CD4-positive, alpha-beta T cell (primary cell): ENCODE measurements around the gene SLC5A5. TPM values are rescaled to one million over a fixed set of nuclear protein-coding genes. Genes with fewer than 3 reads are reported as not detected.

Experiments
- ATAC-seq: fragments of 200-7000 bp; cut with Tn5 transposase; one replicate; pipeline ENCODE4 v1.10.0; 2022; ENCODE audit warnings: mild to moderate bottlenecking; ENCODE audit not compliant: poor library complexity
- CTCF ChIA-PET: fragments of 350-600 bp; sonication (Branson Sonifier 250); formaldehyde crosslinking; loops from one replicate; lab custom pipeline; 2021; ENCODE audit warnings: antibody characterized with exemption, inconsistent platforms; lab: Charles Lee
- POLR2A ChIA-PET: fragments of 350-600 bp; sonication (Branson Sonifier 250); formaldehyde crosslinking; loops from one replicate; lab custom pipeline; 2021; ENCODE audit warnings: antibody characterized with exemption, inconsistent platforms; lab: Charles Lee
- DNase-seq, 14 experiments: peaks; one replicate each; pipeline ENCODE4 v3.0.0-alpha.2; 2013 to 2020; ENCODE audit warnings: mixed read lengths in 2 of 14
- H3K27ac ChIP-seq, 2 donors: one replicate each; pipeline versions ENCODE4 v1.5.1 to v1.7.0; 2013; ENCODE audit warnings: low read length in 2 of 2, low read depth in 1 of 2, mild to moderate bottlenecking in 1 of 2
- H3K27me3 ChIP-seq, 2 experiments: 1 replicate in 1 of 2; 2 replicates in 1 of 2; pipeline versions ENCODE4 v1.6.1 to v1.7.0; 2013; ENCODE audit warnings: low read length in 2 of 2, control low read depth in 1 of 2, mild to moderate bottlenecking in 1 of 2, moderate library complexity in 1 of 2; ENCODE audit not compliant: insufficient read depth in 2 of 2, control insufficient read depth in 1 of 2
- H3K36me3 ChIP-seq: one replicate; pipeline ENCODE4 v1.6.1; 2013; ENCODE audit warnings: low read length, control low read depth; ENCODE audit not compliant: insufficient read depth
- H3K4me1 ChIP-seq: one replicate; pipeline ENCODE4 v1.6.1; 2013; ENCODE audit warnings: low read length, control low read depth; ENCODE audit not compliant: insufficient read depth
- H3K4me3 ChIP-seq: one replicate; pipeline ENCODE4 v1.5.1; 2013; ENCODE audit warnings: mild to moderate bottlenecking, low read length, moderate library complexity
- H3K9me3 ChIP-seq, 2 experiments: 1 replicate in 1 of 2; 2 replicates in 1 of 2; pipeline versions ENCODE4 v1.6.1 to v1.7.0; 2013; ENCODE audit warnings: low read length in 2 of 2, mild to moderate bottlenecking in 2 of 2, control low read depth in 1 of 2, moderate library complexity in 1 of 2; ENCODE audit not compliant: control insufficient read depth in 1 of 2, insufficient read depth in 1 of 2
- H3K27ac Mint-ChIP-seq: one replicate; pipeline ENCODE4 v1.8.0; 2020; ENCODE audit warnings: mixed read lengths
- H3K27me3 Mint-ChIP-seq: one replicate; pipeline ENCODE4 v1.8.0; 2021; ENCODE audit warnings: mixed read lengths
- H3K36me3 Mint-ChIP-seq: one replicate; pipeline ENCODE4 v1.8.0; 2021; ENCODE audit warnings: low read depth, mixed read lengths
- H3K4me1 Mint-ChIP-seq: one replicate; pipeline ENCODE4 v1.8.0; 2021; ENCODE audit warnings: low read depth, mixed read lengths
- H3K4me3 Mint-ChIP-seq: one replicate; pipeline ENCODE4 v1.8.0; 2020; ENCODE audit warnings: mild to moderate bottlenecking, mixed read lengths
- H3K9me3 Mint-ChIP-seq: one replicate; pipeline ENCODE4 v1.8.0; 2020; ENCODE audit warnings: mixed read lengths
- intact Hi-C, 2 experiments: fragments of 100-400 bp; cut with DNase I in 1 of 2; cut with micrococcal nuclease in 1 of 2; formaldehyde crosslinking; loops; one replicate each; pipeline versions ENCODE4 v1.15.1 to v1.9.0; 2023 to 2025; cut with DNase I, micrococcal nuclease
- total RNA-seq, 174 experiments: library from RNA in 2 of 174; stranded (reverse) in 2 of 174; gene quantifications; one replicate each; pipeline ENCODE4 v1.2.3 and lab custom pipeline; 2021 to 2026
- TF ChIP-seq, protein P1 (sequence below): fragments of 200-600 bp; IDR thresholded peaks from one replicate; pipeline ENCODE4 v1.8.0; 2022; ENCODE audit warnings: antibody characterized with exemption, mild to moderate bottlenecking

SLC5A5 gene
- total RNA-seq, 2 experiments from 2014 or later: 1.6 TPM

DNA sequence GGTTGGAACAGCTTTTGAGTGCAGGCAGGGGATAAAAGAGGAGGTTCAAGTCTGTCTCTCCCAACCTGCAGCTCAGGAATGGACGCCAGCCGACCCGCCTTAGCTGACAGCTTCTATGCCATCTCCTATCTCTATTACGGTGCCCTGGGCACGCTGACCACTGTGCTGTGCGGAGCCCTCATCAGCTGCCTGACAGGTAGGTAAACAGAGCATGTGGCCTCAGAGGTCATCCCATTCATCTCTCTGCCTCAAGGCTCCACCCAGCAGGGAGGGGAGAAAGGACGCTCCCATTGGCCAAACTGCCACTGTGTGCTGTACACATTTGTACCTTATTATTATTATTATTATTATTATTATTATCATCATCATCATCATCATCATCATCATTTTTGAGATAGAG lies 16.5 kb downstream of the SLC5A5 start:
- ChIA-PET CTCF (no interaction called here), POLR2A (no interaction called here)
- H3K36me3 ChIP-seq: no peaks in the 10 kb centered on the region
- H3K4me1 ChIP-seq: no peaks in the 10 kb centered on the region
- ATAC-seq (no peak), DNase-seq (no peak)
- no peaks in the 10 kb centered on the region for H3K27me3 Mint-ChIP-seq
- H3K9me3 Mint-ChIP-seq: no peaks in the 10 kb centered on the region
- intact Hi-C loops: loop anchor here in 1 of 2 experiments (10.0 kb wide), 1 partner anchor 347 kb away; no protein-coding TSS in a partner anchor
- H3K36me3 Mint-ChIP-seq: peaks cover 9% of the 10 kb centered on the region
- no peak overlapping the region for H3K4me3 ChIP-seq
- no peak overlapping the region for H3K4me3 Mint-ChIP-seq
- no peaks in the 10 kb centered on the region for H3K4me1 Mint-ChIP-seq
- TF ChIP-seq, protein P1, sequence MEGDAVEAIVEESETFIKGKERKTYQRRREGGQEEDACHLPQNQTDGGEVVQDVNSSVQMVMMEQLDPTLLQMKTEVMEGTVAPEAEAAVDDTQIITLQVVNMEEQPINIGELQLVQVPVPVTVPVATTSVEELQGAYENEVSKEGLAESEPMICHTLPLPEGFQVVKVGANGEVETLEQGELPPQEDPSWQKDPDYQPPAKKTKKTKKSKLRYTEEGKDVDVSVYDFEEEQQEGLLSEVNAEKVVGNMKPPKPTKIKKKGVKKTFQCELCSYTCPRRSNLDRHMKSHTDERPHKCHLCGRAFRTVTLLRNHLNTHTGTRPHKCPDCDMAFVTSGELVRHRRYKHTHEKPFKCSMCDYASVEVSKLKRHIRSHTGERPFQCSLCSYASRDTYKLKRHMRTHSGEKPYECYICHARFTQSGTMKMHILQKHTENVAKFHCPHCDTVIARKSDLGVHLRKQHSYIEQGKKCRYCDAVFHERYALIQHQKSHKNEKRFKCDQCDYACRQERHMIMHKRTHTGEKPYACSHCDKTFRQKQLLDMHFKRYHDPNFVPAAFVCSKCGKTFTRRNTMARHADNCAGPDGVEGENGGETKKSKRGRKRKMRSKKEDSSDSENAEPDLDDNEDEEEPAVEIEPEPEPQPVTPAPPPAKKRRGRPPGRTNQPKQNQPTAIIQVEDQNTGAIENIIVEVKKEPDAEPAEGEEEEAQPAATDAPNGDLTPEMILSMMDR: no peak
- H3K27me3 ChIP-seq: no peaks in the 10 kb centered on the region
- no peaks in the 10 kb centered on the region for H3K9me3 ChIP-seq
- no peak overlapping the region for H3K27ac ChIP-seq
- H3K27ac Mint-ChIP-seq: no peak overlapping the region

DNA sequence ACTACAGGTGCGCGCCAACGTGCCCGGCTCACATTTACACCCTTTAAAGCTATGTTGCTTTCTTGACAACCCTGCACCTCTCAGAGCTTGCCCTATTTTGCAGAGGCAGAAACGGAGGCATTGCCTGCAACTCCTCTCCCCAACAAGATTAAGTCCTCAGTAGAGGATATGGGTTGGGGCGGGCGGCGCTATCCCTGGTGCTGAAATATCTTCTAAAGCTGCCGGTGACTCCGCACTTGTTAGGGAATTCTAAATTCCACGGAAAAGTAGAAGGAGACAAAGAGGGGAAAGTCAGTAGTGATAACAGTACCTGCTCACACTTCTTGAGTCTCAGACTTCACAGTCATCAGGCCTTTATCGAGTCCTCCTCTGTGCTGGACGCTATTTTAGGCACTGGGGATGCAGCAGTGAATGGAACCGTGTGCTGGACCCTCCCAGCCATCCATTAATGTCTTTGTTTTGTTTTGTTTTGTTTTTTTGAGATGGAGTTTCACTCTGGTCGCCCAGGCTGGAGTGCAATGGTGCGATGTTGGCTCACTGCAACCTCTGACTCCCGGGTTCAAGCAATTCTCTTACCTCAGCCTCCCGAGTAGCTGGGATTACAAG lies 18.0 kb downstream of the SLC5A5 start:
- H3K36me3 ChIP-seq: no peaks in the 10 kb centered on the region
- Mint-ChIP-seq H3K27ac (no peak overlapping the region), H3K36me3 (peaks cover 9% of the 10 kb centered on the region), H3K4me3 (no peak overlapping the region), H3K9me3 (no peaks in the 10 kb centered on the region), H3K4me1 (no peaks in the 10 kb centered on the region), H3K27me3 (no peaks in the 10 kb centered on the region)
- no peaks in the 10 kb centered on the region for H3K4me1 ChIP-seq
- TF ChIP-seq, protein P1: no peak
- intact Hi-C loops: loop anchor here in 1 of 2 experiments (10.0 kb wide), 1 partner anchor 345 kb away; no protein-coding TSS in a partner anchor
- DNase-seq (peak in 1 of 14 experiments; percentile 15), ATAC-seq (no peak)
- CTCF ChIA-PET: no interaction called here
- no peaks in the 10 kb centered on the region for H3K27me3 ChIP-seq
- no peaks in the 10 kb centered on the region for H3K9me3 ChIP-seq
- no peak overlapping the region for H3K4me3 ChIP-seq
- no peak overlapping the region for H3K27ac ChIP-seq
- POLR2A ChIA-PET: no interaction called here

DNA sequence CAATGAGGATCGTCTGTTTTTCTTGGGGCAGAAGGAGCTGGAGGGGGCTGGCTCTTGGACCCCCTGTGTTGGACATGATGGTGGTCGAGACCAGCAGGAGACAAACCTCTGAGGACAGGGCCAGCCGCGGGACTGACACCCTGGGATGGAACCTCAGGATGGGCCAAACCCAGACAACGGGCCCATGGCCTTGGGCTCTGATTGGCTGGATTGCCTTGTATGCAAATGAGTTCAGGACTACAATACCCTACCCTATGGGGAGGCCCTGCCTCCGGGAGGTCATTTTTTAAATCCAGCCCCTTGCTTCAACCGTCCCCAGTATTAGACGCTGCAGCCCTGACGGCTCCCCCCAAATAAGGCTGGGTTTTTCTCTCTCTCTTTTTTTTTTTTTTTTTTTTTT lies 22.0 kb downstream of the SLC5A5 start:
- Mint-ChIP-seq H3K4me1 (no peaks in the 10 kb centered on the region), H3K27ac (no peak overlapping the region), H3K9me3 (no peaks in the 10 kb centered on the region), H3K4me3 (no peak overlapping the region), H3K36me3 (peaks cover 9% of the 10 kb centered on the region), H3K27me3 (peaks cover 4% of the 10 kb centered on the region)
- ChIA-PET POLR2A (no interaction called here), CTCF (interaction anchor here (0.6 kb wide), 1 partner anchor 24 kb away, joined by 6 read pairs; no protein-coding TSS in a partner anchor)
- TF ChIP-seq, protein P1: no peak
- H3K27me3 ChIP-seq: no peaks in the 10 kb centered on the region
- no peak for ATAC-seq
- no peak overlapping the region for H3K4me3 ChIP-seq
- H3K27ac ChIP-seq: no peak overlapping the region
- intact Hi-C loops: no loop called here
- H3K9me3 ChIP-seq: no peaks in the 10 kb centered on the region
- no peak for DNase-seq
- no peaks in the 10 kb centered on the region for H3K36me3 ChIP-seq
- H3K4me1 ChIP-seq: no peaks in the 10 kb centered on the region
